Astrocyte of the cerebellum (primary cell): ENCODE results near the gene AFTPH.

ENCODE experiments used
- DNase-seq: peaks from one replicate; pipeline ENCODE4 v3.0.0-alpha.2; 2011; ENCODE audit warnings: low read depth
- H3K4me3 ChIP-seq: 2 replicates; pipeline ENCODE4 v1.5.1; 2011; ENCODE audit warnings: mild to moderate bottlenecking, low read depth, low read length, moderate library complexity
- in situ Hi-C: cut with HindIII; loops from 2 replicates; pipeline ENCODE4 v1.10.0; 2017; ENCODE audit warnings: low sequenced_read_pairs
- TF ChIP-seq, protein P1 (sequence below): IDR thresholded peaks from 2 replicates; pipeline ENCODE4 v1.5.1; 2012; ENCODE audit warnings: low read length, low read depth, moderate library complexity, mild to moderate bottlenecking; ENCODE audit errors: missing control alignments

AFTPH gene

GRCh38 chr2:64632835-64633819 is 109.0 kb downstream of the AFTPH start:
- in situ Hi-C loops, result no loop called here
- DNase-seq, result peak; percentile 24
- H3K4me3 ChIP-seq, result no peak overlapping the region
- TF ChIP-seq, protein P1, sequence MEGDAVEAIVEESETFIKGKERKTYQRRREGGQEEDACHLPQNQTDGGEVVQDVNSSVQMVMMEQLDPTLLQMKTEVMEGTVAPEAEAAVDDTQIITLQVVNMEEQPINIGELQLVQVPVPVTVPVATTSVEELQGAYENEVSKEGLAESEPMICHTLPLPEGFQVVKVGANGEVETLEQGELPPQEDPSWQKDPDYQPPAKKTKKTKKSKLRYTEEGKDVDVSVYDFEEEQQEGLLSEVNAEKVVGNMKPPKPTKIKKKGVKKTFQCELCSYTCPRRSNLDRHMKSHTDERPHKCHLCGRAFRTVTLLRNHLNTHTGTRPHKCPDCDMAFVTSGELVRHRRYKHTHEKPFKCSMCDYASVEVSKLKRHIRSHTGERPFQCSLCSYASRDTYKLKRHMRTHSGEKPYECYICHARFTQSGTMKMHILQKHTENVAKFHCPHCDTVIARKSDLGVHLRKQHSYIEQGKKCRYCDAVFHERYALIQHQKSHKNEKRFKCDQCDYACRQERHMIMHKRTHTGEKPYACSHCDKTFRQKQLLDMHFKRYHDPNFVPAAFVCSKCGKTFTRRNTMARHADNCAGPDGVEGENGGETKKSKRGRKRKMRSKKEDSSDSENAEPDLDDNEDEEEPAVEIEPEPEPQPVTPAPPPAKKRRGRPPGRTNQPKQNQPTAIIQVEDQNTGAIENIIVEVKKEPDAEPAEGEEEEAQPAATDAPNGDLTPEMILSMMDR, result no peak

- H3K4me3 ChIP-seq, result no peak overlapping the region
- TF ChIP-seq, protein P1, result no peak
- DNase-seq, result no peak
- in situ Hi-C loops, result no loop called here
Measured at GRCh38 chr2:64634345-64635267, 110.5 kb downstream of the AFTPH start.

DNA sequence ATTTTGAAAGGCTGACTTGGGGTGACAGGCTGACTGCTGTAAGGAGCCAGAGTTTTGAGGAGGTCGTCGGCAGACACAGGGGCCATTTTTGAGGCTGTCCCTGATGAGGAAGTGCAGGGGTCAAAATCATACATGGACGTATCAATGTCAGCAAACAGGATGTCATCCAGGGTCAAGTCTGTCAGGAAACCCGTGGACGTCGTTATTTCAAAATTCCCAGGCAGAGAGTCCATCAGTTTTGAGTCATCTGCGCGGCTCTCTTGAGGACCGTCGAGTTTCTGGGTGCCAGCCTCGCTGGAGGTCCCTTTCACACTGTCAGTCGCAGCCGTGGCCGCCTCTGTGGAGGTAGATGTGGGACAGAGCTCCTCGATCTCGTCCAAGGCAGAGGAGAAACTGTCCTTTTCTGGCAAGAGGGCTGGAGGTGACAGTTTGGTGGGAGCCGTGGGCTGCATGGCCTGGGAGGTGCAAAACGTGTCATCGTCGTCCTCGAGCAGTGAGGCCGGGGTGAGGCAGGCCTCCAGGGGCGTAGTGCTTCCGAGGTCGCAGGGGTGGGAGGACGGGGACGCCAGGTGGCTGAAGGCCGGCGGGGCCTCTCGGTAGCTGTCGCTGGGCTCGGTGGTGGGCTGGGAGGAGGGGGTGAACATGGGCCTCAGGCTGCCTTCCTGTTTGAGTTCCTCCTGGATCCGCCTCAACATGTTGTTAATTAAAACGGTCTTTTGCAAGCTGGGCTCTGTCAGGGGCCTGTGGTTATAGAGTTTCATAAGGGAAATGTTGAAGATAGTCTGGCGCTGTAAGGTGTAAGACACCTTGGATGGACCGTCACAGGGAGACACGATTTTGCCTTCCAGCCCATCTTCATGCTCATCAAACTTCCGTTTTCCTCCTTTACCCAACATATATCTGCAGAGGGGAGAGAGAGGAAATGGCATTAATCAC is 112.1 kb downstream of the AFTPH start:
- DNase-seq, result no peak
- H3K4me3 ChIP-seq, result no peak overlapping the region
- in situ Hi-C loops, result no loop called here
- TF ChIP-seq, protein P1, result no peak

DNA sequence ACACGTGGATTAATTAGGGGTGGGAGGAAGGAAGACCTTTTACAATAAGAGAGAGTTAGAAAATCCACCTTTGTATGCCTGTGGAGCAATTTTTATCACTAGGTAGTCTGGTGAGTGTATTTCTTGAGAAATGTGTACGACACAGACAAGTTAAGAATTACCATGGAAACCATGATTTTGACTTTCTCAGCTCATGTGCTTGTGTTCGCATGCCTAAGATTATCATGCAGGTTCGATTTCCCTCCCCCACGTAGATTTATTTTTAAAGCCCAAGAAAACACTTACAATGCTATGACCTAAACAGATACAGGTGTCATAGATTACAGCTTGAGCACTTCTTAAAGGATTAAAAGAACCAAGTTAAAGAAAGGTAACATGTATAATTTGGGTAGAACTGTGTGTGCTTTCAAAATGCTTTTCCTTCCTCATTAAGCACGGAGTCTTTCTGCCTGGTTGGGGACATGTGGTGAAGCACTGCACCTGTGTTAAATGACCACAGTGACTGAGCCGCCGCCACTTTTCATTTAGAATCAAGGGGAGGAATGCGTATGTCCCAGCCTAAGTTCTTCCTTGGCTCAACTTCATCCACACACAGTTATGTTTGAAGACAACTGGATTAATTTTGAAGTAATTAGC is 113.0 kb downstream of the AFTPH start:
- in situ Hi-C loops, result no loop called here
- H3K4me3 ChIP-seq, result no peak overlapping the region
- TF ChIP-seq, protein P1, result no peak
- DNase-seq, result no peak

DNA sequence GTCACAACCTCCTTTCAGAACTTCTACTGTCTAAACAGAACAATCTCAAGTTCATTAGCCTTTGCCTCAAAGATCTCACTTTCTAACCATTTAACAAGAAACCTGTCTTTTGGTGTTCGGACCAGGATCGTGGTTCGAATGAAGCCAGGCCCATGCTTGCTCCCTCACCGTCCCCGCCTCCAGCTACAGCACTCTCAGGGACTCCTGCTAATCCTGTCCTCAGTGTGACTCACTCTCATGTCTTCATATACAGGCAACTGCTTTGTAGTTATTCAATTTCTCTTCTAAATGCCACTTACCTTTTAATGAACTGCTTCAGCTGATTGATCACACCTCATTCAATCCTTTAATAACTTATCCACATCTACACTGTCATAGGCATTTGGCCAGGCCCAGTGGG is 113.8 kb downstream of the AFTPH start:
- TF ChIP-seq, protein P1, result no peak
- no peak overlapping the region for H3K4me3 ChIP-seq
- in situ Hi-C loops, result no loop called here
- no peak for DNase-seq
